HEK293T (cell line): Measurements from ENCODE around the gene CBX5.

Experiments
- BHLHE40 ChIP-seq: fragments of 450-650 bp; IDR thresholded peaks from 2 replicates; pipeline ENCODE4 v1.6.1; 2016; ENCODE audit warnings: mild to moderate bottlenecking, moderate library complexity, borderline replicate concordance
- FOXM1 ChIP-seq: fragments of 450-650 bp; IDR thresholded peaks from 2 replicates; pipeline ENCODE4 v1.6.1; 2017; ENCODE audit warnings: mild to moderate bottlenecking, borderline replicate concordance
- L3MBTL2 ChIP-seq: fragments of 450-650 bp; conservative IDR thresholded peaks from 2 replicates; pipeline ENCODE4 v1.6.1; 2016; ENCODE audit warnings: mild to moderate bottlenecking
- TARDBP ChIP-seq: fragments of 450-650 bp; IDR thresholded peaks from 2 replicates; pipeline ENCODE4 v1.6.1; 2016
- ZNF384 ChIP-seq: fragments of 450-650 bp; IDR thresholded peaks from 2 replicates; pipeline ENCODE4 v1.6.1; 2016
- TF ChIP-seq, protein P1 (sequence below): fragments of 450-650 bp; IDR thresholded peaks from 2 replicates; pipeline ENCODE4 v1.6.1; 2016

DNA sequence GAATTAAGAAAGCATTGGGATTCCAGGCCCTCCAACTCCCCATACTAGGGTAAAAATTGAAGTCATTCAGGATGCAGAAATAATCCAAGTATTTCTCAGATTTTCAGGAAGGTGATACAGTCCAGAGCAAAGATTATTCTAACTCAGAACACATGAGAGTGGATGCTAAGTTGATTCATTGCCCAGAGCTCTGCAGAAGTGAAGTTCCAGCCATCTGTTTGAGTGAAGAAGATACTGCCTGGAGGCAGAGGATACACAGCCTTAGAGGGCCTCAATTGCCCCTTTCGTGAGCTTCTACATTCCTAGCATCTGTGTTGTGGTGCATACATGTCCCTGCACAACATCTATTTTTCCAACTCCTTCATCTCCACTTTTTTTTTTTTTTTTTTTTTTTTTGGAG, 54.3 kb downstream of the CBX5 start:
- TF ChIP-seq FOXM1, result no peak
- TF ChIP-seq TARDBP, result no peak
- no peak for TF ChIP-seq L3MBTL2
- TF ChIP-seq, protein P1, sequence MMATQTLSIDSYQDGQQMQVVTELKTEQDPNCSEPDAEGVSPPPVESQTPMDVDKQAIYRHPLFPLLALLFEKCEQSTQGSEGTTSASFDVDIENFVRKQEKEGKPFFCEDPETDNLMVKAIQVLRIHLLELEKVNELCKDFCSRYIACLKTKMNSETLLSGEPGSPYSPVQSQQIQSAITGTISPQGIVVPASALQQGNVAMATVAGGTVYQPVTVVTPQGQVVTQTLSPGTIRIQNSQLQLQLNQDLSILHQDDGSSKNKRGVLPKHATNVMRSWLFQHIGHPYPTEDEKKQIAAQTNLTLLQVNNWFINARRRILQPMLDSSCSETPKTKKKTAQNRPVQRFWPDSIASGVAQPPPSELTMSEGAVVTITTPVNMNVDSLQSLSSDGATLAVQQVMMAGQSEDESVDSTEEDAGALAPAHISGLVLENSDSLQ, result no peak
- no peak for TF ChIP-seq BHLHE40
- TF ChIP-seq ZNF384, result no peak
